Forelimb muscle (tissue), 1 donor: ENCODE results near the gene NF1. TPM values are rescaled to one million over a fixed set of nuclear protein-coding genes. Genes with fewer than 3 reads are reported as not detected.
A peak's percentile ranks its signal among the peaks of the same experiment; 100 is the strongest.

Experiments
- DNase-seq: peaks from one replicate; pipeline ENCODE4 v3.0.0-alpha.2; 2013; ENCODE audit warnings: low read depth
- polyA plus RNA-seq: library from polyadenylated mRNA; unstranded; fragments of 120-200 nt; gene quantifications from one replicate; pipeline ENCODE4 v1.2.1, GENCODE V29; 2013; ENCODE audit not compliant: insufficient read length

The NF1 gene
- polyA plus RNA-seq, 1 donor, result 19.3 TPM

GRCh38 chr17:31387438-31387837 is 292.7 kb downstream of the NF1 start:
- no peak for DNase-seq

GRCh38 chr17:31388351-31388750 is 293.6 kb downstream of the NF1 start:
- DNase-seq, result no peak

GRCh38 chr17:31388770-31389656 is 294.2 kb downstream of the NF1 start:
- no peak for DNase-seq

- DNase-seq, result no peak
Observed at GRCh38 chr17:31389657-31390381, 295.0 kb downstream of the NF1 start.

- no peak for DNase-seq
Observed at GRCh38 chr17:31390426-31390747, 295.6 kb downstream of the NF1 start.

- no peak for DNase-seq
Observed at GRCh38 chr17:31390748-31391495, 296.1 kb downstream of the NF1 start.

GRCh38 chr17:31391496-31391949 is 296.7 kb downstream of the NF1 start, which contains the start of gene RAB11FIP4:
Gene RAB11FIP4 (plus strand): TSS chr17:31391675. CDS start chr17:31391853, 178 bp downstream.
- no peak for DNase-seq

GRCh38 chr17:31392002-31392855 is 297.5 kb downstream of the NF1 start:
- no peak for DNase-seq

- DNase-seq, result no peak
Observed at GRCh38 chr17:31392856-31393748, 298.3 kb downstream of the NF1 start.

GRCh38 chr17:31393749-31394146 is 299.0 kb downstream of the NF1 start:
- no peak for DNase-seq

GRCh38 chr17:31394544-31394943 is 299.8 kb downstream of the NF1 start:
- DNase-seq, result peak; percentile 63

GRCh38 chr17:31397256-31397939 is 302.6 kb downstream of the NF1 start:
- no peak for DNase-seq

GRCh38 chr17:31398381-31399311 is 303.9 kb downstream of the NF1 start:
- no peak for DNase-seq

GRCh38 chr17:31400481-31400950 is 305.7 kb downstream of the NF1 start:
- DNase-seq, result no peak

GRCh38 chr17:31401456-31402254 is 306.9 kb downstream of the NF1 start:
- no peak for DNase-seq

- DNase-seq, result no peak
Observed at GRCh38 chr17:31404028-31404949, 309.5 kb downstream of the NF1 start.
